GM19239 (cell line): ENCODE measurements around the gene TNFRSF25.
"Not testable (repeated sequence)": the region's sequence is repeated elsewhere in the genome, so short reads cannot be mapped to it uniquely, and the experiment has no call there.

ENCODE experiments used
- DNase-seq: peaks from one replicate; pipeline ENCODE4 v3.0.0; 2011; ENCODE audit warnings: low spot score; ENCODE audit not compliant: insufficient read length
- FAIRE-seq: peaks from 2 replicates; lab custom pipeline; 2011; peaks lifted over from hg19 to GRCh38; lab: Jason Lieb, UNC

The TNFRSF25 gene

GRCh38 chr1:6440198-6441126 lies 25.5 kb downstream of the TNFRSF25 start:
- FAIRE-seq (no peak), DNase-seq (no peak)

GRCh38 chr1:6438047-6438525 lies 27.9 kb downstream of the TNFRSF25 start:
- DNase-seq (peak; percentile 94), FAIRE-seq (peak; percentile 47)

- not testable (repeated sequence) for DNase-seq, FAIRE-seq
Observed at GRCh38 chr1:6437012-6437700, 28.8 kb downstream of the TNFRSF25 start.

GRCh38 chr1:6436277-6436676 lies 29.7 kb downstream of the TNFRSF25 start:
- FAIRE-seq: not testable (repeated sequence)

GRCh38 chr1:6435547-6435946 lies 30.4 kb downstream of the TNFRSF25 start:
- DNase-seq: no peak
- FAIRE-seq: no peak

More at GRCh38 chr1:6436277-6436676, 29.7 kb downstream of the TNFRSF25 start:
- not testable (repeated sequence) for DNase-seq

- no peak for DNase-seq
- FAIRE-seq: no peak
Observed at GRCh38 chr1:6435129-6435528, 30.8 kb downstream of the TNFRSF25 start.

- DNase-seq: no peak
- no peak for FAIRE-seq
Observed at GRCh38 chr1:6434186-6434585, 31.8 kb downstream of the TNFRSF25 start.

- not testable (repeated sequence) for FAIRE-seq, DNase-seq
Observed at GRCh38 chr1:6431645-6432579, 34.1 kb downstream of the TNFRSF25 start.

GRCh38 chr1:6429660-6430411 lies 36.1 kb downstream of the TNFRSF25 start:
- FAIRE-seq, DNase-seq: not testable (repeated sequence)

- not testable (repeated sequence) for DNase-seq, FAIRE-seq
Observed at GRCh38 chr1:6428453-6428852, 37.5 kb downstream of the TNFRSF25 start.

- FAIRE-seq: no peak
- no peak for DNase-seq
Observed at GRCh38 chr1:6427441-6428390, 38.3 kb downstream of the TNFRSF25 start.

- no peak for FAIRE-seq
- no peak for DNase-seq
Observed at GRCh38 chr1:6426972-6427350, 39.0 kb downstream of the TNFRSF25 start.

- no peak for FAIRE-seq
- no peak for DNase-seq
Observed at GRCh38 chr1:6426277-6426971, 39.5 kb downstream of the TNFRSF25 start.

- no peak for FAIRE-seq
- DNase-seq: no peak
Observed at GRCh38 chr1:6425658-6426057, 40.3 kb downstream of the TNFRSF25 start.

GRCh38 chr1:6424619-6425593 lies 41.1 kb downstream of the TNFRSF25 start, which contains the start of gene ESPN:
Gene ESPN (plus strand): TSS chr1:6424776. CDS start chr1:6424956, 180 bp downstream.
- DNase-seq (no peak), FAIRE-seq (no peak)

- no peak for DNase-seq
- FAIRE-seq: no peak
Observed at GRCh38 chr1:6424000-6424565, 41.9 kb downstream of the TNFRSF25 start.
